ENCODE results near the gene TRIM65. TPM values are rescaled to one million over a fixed set of nuclear protein-coding genes. Genes with fewer than 3 reads are reported as not detected.

TRIM65 gene
- total RNA-seq, 1 experiment from 2014 or later = 29.2 TPM

DNA sequence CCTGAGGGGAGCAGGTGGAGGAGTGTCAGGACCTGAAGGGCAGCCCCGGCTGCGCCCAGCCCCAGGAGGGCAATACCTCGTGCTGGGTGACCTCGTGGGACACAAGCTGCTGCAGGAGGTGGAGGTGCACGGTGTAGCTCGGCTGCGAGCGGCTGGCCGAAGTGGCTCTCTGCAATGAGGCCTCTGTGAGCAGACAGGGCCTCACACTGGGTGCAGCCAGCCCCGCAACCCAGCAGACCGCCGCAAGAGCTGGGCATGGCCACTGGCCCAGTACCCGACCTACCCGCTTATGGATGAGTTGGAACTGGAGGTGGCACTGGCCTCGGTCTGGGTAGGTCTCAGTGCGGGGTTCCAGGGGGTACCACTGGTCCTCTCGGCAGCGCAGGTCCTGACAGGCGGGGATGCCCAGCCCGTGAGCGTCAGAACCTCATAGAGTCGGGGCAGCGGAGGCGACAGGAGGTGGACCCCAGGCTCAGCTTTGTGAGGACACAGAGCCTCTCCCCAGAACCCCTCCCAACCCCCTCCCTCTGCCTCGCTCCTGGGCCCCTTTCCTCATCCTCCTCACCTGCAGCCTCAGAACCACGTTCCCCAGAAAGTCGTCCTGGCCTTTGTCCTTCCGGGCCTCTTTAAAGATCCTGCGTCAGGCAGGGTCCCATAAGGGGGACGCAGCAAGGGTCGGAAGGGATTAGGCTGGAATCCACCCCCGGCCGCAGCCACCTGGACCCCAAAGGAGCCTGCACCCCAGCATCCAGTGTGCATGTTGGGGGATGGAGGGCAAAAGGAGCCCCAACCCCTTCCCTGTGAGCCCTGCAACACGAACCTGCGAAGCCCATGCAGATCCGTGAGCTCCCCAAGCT is 56.6 kb downstream of the TRIM65 start:
- DNase-seq (ENCODE audit: low spot score) = no peak

Other genes starting within 250 kb of the TRIM65 start
- 56.7 and 64.6 TPM in 2 replicates for gene RECQL5, start 229.8 kb downstream of the TRIM65 start, total RNA-seq (2014; rRNA removed; shearing (Covaris generic))
- gene SAP30BP, start 229.6 kb downstream of the TRIM65 start, total RNA-seq (2014; rRNA removed; shearing (Covaris generic)) = 53.8 and 56.1 TPM in 2 replicates
- gene ITGB4, start 175.5 kb downstream of the TRIM65 start, total RNA-seq (2014; rRNA removed; shearing (Covaris generic)) = 224 and 281 TPM in 2 replicates
- gene GALK1, start 131.8 kb downstream of the TRIM65 start, total RNA-seq (2014; rRNA removed; shearing (Covaris generic)) = 40.8 and 41.8 TPM in 2 replicates
- gene UNK, start 112.1 kb downstream of the TRIM65 start, total RNA-seq (2014; rRNA removed; shearing (Covaris generic)) = 23.6 and 24.9 TPM in 2 replicates
- gene UNC13D, start 52.5 kb downstream of the TRIM65 start, total RNA-seq (2014; rRNA removed; shearing (Covaris generic)) = 37.5 and 43.5 TPM in 2 replicates
- 26.8 and 30.9 TPM in 2 replicates for gene WBP2, start 41.6 kb downstream of the TRIM65 start, total RNA-seq (2014; rRNA removed; shearing (Covaris generic))
- 65.7 and 69.5 TPM in 2 replicates for gene TRIM47, start 18.4 kb downstream of the TRIM65 start, total RNA-seq (2014; rRNA removed; shearing (Covaris generic))
- 85.7 and 92.3 TPM in 2 replicates for gene MRPL38, start 7.9 kb upstream of the TRIM65 start, total RNA-seq (2014; rRNA removed; shearing (Covaris generic))
- gene FBF1, start 44.1 kb upstream of the TRIM65 start, total RNA-seq (2014; rRNA removed; shearing (Covaris generic)) = 7.4 and 13.1 TPM in 2 replicates
- gene ACOX1, start 82.2 kb upstream of the TRIM65 start, total RNA-seq (2014; rRNA removed; shearing (Covaris generic)) = 32.1 and 46.5 TPM in 2 replicates
- 48.6 and 56.2 TPM in 2 replicates for gene TEN1, start 82.3 kb upstream of the TRIM65 start, total RNA-seq (2014; rRNA removed; shearing (Covaris generic))
- gene CDK3, start 103.9 kb upstream of the TRIM65 start, total RNA-seq (2014; rRNA removed; shearing (Covaris generic)) = 9.5 and 11.5 TPM in 2 replicates
- 40.1 and 42.1 TPM in 2 replicates for gene EVPL, start 130.4 kb upstream of the TRIM65 start, total RNA-seq (2014; rRNA removed; shearing (Covaris generic))
- gene SRP68, start 175.6 kb upstream of the TRIM65 start, total RNA-seq (2014; rRNA removed; shearing (Covaris generic)) = 21.3 and 23.9 TPM in 2 replicates
- gene GALR2, start 177.8 kb upstream of the TRIM65 start, total RNA-seq (2014; rRNA removed; shearing (Covaris generic)) = 1.1 and 2.1 TPM in 2 replicates
- gene ZACN, start 182.2 kb upstream of the TRIM65 start, total RNA-seq (2014; rRNA removed; shearing (Covaris generic)) = not detected in 2 replicates
- gene EXOC7, start 206.8 kb upstream of the TRIM65 start, total RNA-seq (2014; rRNA removed; shearing (Covaris generic)) = 97.6 and 99.4 TPM in 2 replicates
- gene FOXJ1, start 244.3 kb upstream of the TRIM65 start, total RNA-seq (2014; rRNA removed; shearing (Covaris generic)) = 2.0 and 3.4 TPM in 2 replicates

All from HT-29 (cell line).